Stimulated activated CD8-positive, alpha-beta memory T cell treated with anti-CD3 and anti-CD28 coated beads, Interleukin-2, amount 100 ng/mL, for 48 hours (primary cell): Measurements from ENCODE around the gene SEZ6.

Source experiments
- DNase-seq, 2 donors: peaks; one replicate each; pipeline ENCODE4 v3.0.0-alpha.2; 2020; ENCODE audit warnings: low read depth in 2 of 2

Gene SEZ6

DNA sequence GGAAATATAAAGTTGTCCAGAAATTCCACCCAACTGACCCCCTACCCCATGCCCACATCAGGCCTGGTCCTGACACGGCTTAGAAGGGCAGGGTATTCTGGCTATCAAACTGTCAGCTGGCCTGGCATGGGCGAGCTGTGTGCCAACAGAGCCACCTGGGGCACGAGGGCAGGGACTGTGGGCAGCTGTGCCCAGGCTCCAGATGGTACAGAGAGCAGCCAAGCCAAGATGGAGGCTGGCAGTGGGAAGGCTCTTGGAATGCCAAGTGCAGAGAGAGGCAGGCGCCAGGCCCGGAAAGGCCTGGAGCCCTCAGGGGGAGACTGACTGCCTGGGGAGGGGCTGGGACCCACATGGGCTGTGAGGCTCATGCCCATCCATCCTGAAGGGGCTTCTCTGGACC lies 30.2 kb downstream of the SEZ6 start:
- no peak for DNase-seq

DNA sequence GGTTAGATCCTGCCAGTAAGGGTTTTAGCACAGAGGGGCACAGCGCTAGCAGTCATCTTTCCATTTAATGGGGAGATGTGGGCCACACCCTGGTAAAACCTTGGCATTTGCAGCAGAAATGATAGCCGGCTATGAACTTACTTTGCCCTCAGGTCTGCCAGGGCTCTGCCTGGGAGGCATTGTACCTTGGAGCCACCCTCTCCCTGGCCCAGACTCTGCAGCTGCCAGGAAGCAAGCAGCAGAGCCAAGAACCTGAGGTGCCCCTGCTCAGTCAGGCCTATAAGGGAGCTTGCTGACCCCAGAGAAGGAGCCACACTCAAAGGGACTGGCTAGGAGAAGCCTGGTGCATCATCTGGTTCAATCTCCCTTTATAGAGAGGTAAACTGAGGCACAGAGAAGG lies 30.8 kb downstream of the SEZ6 start:
- DNase-seq, result no peak

DNA sequence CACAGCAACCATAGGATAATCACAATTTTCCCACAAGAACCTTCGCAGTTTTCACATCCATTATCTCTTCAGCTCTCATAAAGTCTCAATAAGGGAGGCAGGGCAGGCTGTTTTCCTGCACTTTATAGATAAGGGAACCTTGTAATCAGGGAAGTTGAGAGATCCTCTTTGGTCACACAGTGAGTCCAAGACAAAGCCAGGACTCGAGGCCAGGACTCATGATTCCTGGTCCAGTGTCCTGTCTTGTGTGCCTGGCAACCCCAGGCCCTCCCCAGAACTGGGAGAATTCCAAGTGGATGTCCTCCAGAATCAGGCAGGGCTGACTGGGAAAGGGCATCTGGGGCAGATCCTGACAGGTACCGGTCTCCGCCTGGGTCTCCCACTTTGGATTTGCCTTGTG lies 31.4 kb downstream of the SEZ6 start:
- no peak for DNase-seq

DNA sequence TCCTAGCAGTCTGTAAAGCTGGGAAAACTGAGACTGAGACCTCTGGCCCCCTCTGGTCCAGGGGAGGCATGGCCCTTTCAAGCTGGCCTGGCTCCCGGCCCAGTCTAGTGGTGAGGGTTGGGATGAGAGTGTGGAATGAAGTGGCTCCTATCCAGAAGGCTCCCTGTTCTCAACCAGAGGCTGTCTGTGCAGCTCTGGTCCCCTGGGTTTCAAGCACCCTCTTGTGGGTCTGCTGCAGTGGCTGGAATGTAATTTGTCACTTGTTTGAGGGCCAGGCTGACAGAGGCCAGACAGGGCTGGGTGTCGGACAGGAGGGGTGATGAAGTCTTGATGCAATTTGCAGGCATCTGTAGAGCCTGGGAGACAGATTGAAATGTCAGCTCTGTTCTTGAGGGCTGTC lies 32.4 kb downstream of the SEZ6 start:
- no peak for DNase-seq

DNA sequence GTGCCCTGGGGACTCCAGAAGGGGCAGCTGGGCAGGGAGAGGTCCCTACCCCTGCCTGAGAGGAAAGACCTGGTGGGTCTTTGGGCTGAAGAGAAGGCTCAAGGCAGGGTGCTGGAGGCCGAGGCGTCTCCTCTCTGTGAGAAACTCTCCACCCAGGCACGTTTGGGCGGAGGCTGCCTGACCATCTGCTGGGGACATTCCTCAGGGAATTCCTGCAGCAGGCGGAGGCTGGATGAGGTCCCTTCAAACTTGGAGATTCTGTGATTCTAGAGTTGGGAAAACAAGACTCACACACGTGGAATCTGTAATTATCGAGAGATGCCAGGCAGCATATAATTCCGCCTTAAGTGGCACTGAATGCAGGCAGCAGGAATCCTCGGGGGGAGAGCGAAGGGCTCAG lies 33.4 kb downstream of the SEZ6 start:
- no peak for DNase-seq

- DNase-seq, result no peak
Observed at GRCh38 chr17:28970879-28971278, 35.0 kb downstream of the SEZ6 start.

DNA sequence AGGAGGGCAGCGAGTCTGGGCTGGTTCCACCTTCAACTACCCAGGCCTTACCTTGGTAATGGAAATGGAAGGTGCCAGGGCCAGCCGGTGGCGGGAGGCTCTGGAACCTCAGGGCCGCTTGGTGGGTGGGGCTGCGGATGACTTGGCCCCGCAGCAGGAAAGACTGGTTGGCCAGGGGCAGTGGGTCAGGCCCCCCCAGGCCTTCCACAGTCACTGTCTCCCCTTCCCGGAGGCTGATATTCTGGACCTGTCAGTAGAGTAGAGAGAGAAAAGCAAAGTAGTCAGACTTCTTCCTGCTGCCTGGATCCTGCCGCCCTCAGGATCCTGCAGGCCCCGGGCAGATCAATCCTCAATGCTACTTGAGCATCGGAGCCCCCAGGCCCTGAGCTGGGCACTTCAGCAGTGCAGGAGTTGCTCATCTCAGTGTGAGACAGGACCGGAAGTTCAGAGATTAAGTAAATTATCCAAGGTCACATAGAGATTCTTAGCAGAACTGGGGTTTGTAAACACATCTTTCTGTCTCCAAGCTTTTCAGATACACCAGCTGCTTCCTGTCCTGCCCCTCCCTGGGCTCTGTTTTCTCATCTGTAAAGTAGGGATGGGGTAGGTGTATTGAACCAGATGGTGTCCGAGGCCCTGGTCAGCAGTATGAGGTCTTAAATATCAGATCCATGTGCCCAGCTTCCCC lies 36.0 kb downstream of the SEZ6 start:
- no peak for DNase-seq

GRCh38 chr17:28968914-28969295 lies 36.9 kb downstream of the SEZ6 start:
- no peak for DNase-seq

DNA sequence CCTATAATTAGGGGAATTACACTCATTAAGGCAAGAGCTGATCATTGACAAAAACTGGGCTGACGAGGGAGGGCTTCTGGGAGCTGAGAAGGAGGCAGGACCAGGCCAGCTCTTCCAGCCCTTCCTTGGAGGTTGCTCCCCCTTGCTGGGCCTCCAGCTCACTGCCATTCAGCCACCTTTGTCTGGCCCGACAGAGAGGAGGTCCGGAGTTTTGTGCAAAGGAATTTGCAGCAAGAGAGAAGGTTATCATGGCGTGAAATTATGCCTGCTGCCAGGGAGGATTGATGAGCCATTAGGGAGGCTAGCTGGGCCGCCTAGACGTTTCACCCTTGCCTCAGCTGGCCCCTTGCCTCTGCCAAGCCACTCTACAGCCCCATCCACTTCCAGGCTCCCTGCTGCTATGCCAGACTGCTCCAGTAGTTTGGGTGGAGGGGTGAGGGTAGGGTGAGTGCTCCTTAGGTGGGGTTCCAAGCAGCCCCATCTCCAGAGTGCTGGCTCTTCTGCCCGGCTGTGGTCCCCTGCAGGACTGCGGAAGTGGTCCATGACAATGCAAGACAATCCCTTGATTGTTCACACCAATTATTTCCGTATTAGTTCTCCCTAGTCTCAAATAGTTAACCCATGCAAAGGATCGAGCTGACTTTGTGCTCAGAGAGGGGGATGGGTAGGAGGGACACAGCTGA lies 37.5 kb downstream of the SEZ6 start:
- no peak for DNase-seq

- DNase-seq, result no peak
Observed at GRCh38 chr17:28967221-28968135, 38.4 kb downstream of the SEZ6 start.

DNA sequence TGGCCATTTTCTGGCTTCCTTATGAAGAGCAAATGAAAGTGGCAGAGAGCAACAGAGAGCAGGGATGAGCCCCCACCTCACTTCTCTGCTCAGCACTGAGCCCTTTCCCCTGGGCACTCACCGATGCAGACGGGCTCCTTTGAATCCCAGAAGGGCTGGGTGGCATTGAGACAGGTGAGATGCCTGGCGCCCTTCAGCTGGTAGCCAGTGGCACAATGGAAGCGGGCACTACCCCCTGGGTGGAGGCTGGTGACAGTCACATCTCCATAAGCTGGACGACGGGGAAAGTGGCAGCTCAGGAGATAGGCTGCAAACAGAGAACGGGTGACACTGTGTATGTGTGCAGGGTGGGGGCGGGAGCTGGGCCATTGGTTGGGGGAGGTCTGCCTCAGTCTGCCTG lies 42.0 kb downstream of the SEZ6 start:
- DNase-seq, result no peak

DNA sequence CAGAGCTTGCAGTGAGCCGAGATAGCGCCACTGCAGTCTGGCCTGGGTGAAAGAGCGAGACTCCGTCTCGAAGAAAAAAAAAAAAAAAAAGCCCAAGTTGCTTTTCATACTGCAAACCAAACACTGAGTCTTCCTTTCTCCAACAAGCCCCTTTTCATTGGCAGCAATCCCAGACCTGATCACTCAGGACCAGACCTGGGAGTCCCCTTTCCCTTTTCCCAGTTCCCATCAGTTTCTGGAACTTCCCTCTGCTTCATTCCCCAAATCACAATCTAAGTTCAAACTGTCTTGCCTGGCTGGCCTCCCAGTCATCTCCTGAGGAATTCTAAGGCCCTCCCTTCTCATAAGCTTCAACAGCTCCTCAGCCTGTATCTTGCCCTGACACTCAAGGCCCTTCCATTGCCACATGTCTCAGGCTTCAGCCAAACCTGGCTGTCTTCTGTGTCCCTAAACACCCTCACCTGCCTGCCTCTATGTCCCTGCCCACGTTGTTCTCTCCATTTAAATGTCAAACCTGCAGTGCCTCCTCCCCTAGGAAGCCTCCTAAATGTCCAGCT lies 42.7 kb downstream of the SEZ6 start:
- no peak for DNase-seq

GRCh38 chr17:28961391-28961790 lies 44.4 kb downstream of the SEZ6 start:
- no peak for DNase-seq

- no peak for DNase-seq
Observed at GRCh38 chr17:28960256-28961061, 45.4 kb downstream of the SEZ6 start.

DNA sequence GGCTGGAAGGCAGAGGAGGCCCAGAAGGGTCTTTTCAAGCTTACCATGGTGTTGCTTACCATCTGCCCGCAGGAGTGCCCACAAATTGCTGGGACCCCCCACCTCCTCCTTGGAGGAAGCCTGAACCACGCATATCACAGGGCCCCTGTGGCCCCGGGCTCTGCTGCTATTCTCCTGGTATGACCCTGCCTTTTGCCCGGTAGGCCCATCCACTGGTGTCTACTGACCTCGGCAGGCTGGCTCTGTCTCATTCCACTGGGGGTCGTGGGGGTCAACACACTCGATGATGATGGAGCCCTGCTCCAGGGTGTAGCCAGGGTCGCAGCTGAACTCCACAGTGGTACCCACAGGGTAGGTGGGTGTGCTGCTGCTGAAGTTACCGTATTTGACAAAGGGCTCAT lies 46.4 kb downstream of the SEZ6 start:
- DNase-seq, result no peak

DNA sequence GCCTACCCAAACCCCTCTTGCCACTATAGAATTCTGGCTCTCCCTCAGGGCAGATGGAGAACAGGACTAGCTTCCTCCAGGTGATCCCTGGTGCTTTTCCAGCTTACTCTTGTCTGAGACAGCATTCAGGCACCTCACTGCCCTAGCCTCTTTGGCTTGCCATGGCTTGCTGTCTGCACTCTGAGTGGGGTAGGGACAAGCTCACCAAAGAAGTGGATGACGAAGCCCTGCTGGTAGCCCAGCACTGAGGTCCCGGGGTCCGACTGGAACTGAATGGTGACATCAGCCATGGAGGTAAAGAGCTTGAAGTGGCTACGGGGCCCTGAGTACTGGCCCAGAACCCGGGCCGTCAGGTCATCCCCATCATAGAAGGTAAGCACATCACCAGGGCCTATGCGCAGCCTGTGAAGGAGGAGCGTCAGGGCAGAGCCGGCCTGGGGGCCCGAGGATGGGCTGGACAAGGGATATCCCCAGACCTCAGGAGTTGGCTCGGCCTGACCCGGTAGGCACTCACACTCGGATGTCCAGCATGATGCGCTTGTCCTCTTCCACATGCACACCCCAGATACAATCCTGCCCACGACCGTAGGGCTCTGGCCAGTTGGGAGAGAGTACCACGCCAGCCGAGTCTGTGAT lies 46.9 kb downstream of the SEZ6 start:
- no peak for DNase-seq

GRCh38 chr17:28957992-28958355 lies 47.9 kb downstream of the SEZ6 start:
- no peak for DNase-seq

DNA sequence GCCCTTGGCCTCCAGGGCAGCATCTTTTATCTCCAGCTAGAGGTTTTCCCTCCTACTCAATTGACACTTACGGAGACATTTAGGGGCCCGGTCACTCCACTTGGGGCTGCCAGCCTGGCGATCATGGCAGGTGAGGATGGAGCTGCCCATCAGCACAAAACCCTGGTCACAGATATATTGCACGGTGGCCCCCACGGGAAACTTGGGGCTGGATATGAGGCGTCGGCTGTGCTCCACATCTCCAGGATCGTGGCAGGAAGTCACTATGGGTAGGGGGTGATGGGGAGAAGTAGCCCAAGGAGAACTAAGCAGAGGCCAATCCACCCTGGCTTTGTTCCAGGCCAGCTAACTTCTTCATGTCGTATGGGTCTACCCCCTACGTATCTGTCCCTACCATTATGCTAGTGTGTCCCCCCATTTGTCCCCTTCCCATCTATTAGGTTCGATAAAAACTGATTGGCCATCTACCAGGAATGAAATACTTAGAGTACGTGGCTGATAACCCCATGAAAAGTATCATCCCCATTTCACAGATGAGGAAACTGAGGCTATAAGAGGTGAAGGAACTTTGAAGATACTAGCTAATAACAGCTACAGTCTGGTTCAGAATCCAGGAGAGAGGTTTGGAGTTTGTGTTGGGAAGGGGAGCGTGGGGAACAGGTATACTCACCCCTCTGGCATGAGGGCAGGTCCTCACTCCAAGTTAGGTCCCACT lies 48.4 kb downstream of the SEZ6 start:
- DNase-seq, result no peak

- DNase-seq, result no peak
Observed at GRCh38 chr17:28956861-28957260, 49.0 kb downstream of the SEZ6 start.

GRCh38 chr17:28956112-28956511 lies 49.7 kb downstream of the SEZ6 start:
- no peak for DNase-seq

- DNase-seq, result no peak
Observed at GRCh38 chr17:28955408-28955807, 50.4 kb downstream of the SEZ6 start.
